Measurements from ENCODE around the gene NAV3. TPM values are rescaled to one million over a fixed set of nuclear protein-coding genes. Genes with fewer than 3 reads are reported as not detected.

The NAV3 gene
- total and polyA plus RNA-seq, 2 experiments from 2014 or later, result 4.0 to 12.0 TPM

- TF ChIP-seq REST (IDR thresholded peaks at IDR 0.05; ENCODE audit: unreplicated experiment), result no peak
These were observed 150.1 kb downstream of the NAV3 start (continued) for GRCh38 chr12:77980782-77981181.

GRCh38 chr12:77983859-77984258, 153.2 kb downstream of the NAV3 start:
- no peaks in the 10 kb centered on the region for H3K36me3 Mint-ChIP-seq (ENCODE audit: low read depth)
- Histone ChIP-seq H3F3A (replicated peaks; ENCODE audit: low read depth) (no peaks in the 10 kb centered on the region), H2AFZ (no peak overlapping the region), H3K79me2 (replicated peaks; ENCODE audit: insufficient read depth) (no peaks in the 10 kb centered on the region), H3K4me1 (ENCODE audit: insufficient read depth) (no peaks in the 10 kb centered on the region), H3K27ac (ENCODE audit: low read depth) (no peak overlapping the region), H4K20me1 (replicated peaks; ENCODE audit: insufficient read depth) (no peaks in the 10 kb centered on the region), H3K9me2 (ENCODE audit: insufficient read depth) (no peaks in the 10 kb centered on the region), H3K36me3 (ENCODE audit: insufficient read depth) (no peaks in the 10 kb centered on the region), H3K27me3 (ENCODE audit: insufficient read depth) (no peaks in the 10 kb centered on the region), H3K4me3 (no peak overlapping the region), H3K4me2 (no peak overlapping the region)
- ATAC-seq, result no peak
- H3K9me3 Mint-ChIP-seq, result no peaks in the 10 kb centered on the region
- no peaks in the 10 kb centered on the region for H3K27me3 Mint-ChIP-seq (ENCODE audit: insufficient read depth, low read depth, poor library complexity)
- H3K27ac Mint-ChIP-seq, result no peak overlapping the region
- DNase-seq (ENCODE audit: low spot score), result no peak
- TF ChIP-seq NANOG (IDR thresholded peaks at IDR 0.05; ENCODE audit: borderline replicate concordance), result no peak
- no peak for TF ChIP-seq STAT1 (IDR thresholded peaks at IDR 0.05; ENCODE audit: unreplicated experiment)
- no peak for TF ChIP-seq ZNF331 (CRISPR knock-in tag; IDR thresholded peaks at IDR 0.05; ENCODE audit: low read depth)
- no peak for TF ChIP-seq ZNF114 (CRISPR knock-in tag; IDR thresholded peaks at IDR 0.05)
- no peak for TF ChIP-seq REST (IDR thresholded peaks at IDR 0.05; ENCODE audit: unreplicated experiment)
- TF ChIP-seq POLR2AphosphoS5 (IDR thresholded peaks at IDR 0.05; ENCODE audit: low read depth), result no peak
- no peak overlapping the region for H3K4me3 Mint-ChIP-seq
- H3K4me1 Mint-ChIP-seq, result peaks cover 9% of the 10 kb centered on the region; the same call in 2 of the 3 replicates

GRCh38 chr12:77992760-77993159, 162.1 kb downstream of the NAV3 start:
- Histone ChIP-seq H3K4me3 (no peak overlapping the region), H3K27me3 (ENCODE audit: insufficient read depth) (no peaks in the 10 kb centered on the region), H3K36me3 (ENCODE audit: insufficient read depth) (no peaks in the 10 kb centered on the region), H3K4me2 (no peak overlapping the region), H3K4me1 (ENCODE audit: insufficient read depth) (no peaks in the 10 kb centered on the region), H3K79me2 (replicated peaks; ENCODE audit: insufficient read depth) (no peaks in the 10 kb centered on the region), H3K9me2 (ENCODE audit: insufficient read depth) (no peaks in the 10 kb centered on the region), H2AFZ (no peak overlapping the region), H4K20me1 (replicated peaks; ENCODE audit: insufficient read depth) (no peaks in the 10 kb centered on the region), H3K27ac (ENCODE audit: low read depth) (no peak overlapping the region), H3F3A (replicated peaks; ENCODE audit: low read depth) (no peaks in the 10 kb centered on the region)
- no peak overlapping the region for H3K4me3 Mint-ChIP-seq
- H3K27ac Mint-ChIP-seq, result no peak overlapping the region
- ATAC-seq (no peak), DNase-seq (ENCODE audit: low spot score) (no peak)
- peaks cover 2% of the 10 kb centered on the region; the same call in 1 of the 3 replicates for H3K36me3 Mint-ChIP-seq (ENCODE audit: low read depth)
- H3K4me1 Mint-ChIP-seq, result peaks cover 4% of the 10 kb centered on the region; the same call in 2 of the 3 replicates
- H3K27me3 Mint-ChIP-seq (ENCODE audit: insufficient read depth, low read depth, poor library complexity), result no peaks in the 10 kb centered on the region
- H3K9me3 Mint-ChIP-seq, result no peaks in the 10 kb centered on the region
- TF ChIP-seq NANOG (IDR thresholded peaks at IDR 0.05; ENCODE audit: borderline replicate concordance) (no peak), ZNF331 (CRISPR knock-in tag; IDR thresholded peaks at IDR 0.05; ENCODE audit: low read depth) (no peak), EZH2phosphoT487 (IDR thresholded peaks at IDR 0.05; ENCODE audit: unreplicated experiment) (no peak), ETS1 (IDR thresholded peaks at IDR 0.05) (no peak), EZH2 (IDR thresholded peaks at IDR 0.05; ENCODE audit: low read depth, unreplicated experiment) (no peak)
